Measurements from ENCODE around the gene CAPNS1. TPM values are rescaled to one million over a fixed set of nuclear protein-coding genes. Genes with fewer than 3 reads are reported as not detected.
"Not testable (repeated sequence)": the region's sequence is repeated elsewhere in the genome, so short reads cannot be mapped to it uniquely, and the experiment has no call there.

The CAPNS1 gene
- total RNA-seq, 4 donors from 2014 or later = 222 to 304 (median 248) TPM

DNA sequence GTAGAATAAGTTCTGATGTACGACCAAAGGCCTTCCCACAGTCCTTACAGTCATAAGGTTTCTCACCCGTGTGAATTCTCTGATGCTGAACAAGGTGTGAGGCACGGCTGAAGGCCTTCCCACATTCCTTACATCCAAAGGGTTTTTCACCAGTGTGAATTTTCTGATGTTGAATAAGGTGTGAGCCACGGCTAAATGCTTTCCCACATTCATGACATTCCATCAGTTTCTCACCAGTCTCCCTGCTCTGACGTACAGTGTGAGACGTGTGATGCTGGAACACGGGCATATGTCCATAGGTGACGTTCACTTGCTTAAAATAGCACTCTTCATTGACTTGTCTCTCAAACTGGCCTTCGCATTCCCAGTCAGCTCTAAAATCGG, 43.4 kb downstream of the CAPNS1 start:
- 90 to 98% methylated on average over 7 to 10 of the region's 10 CpGs for WGBS, 2 donors (ENCODE audit: low coverage in 1 of 2)
- in situ Hi-C loops (cut with MboI; ENCODE audit: low pct_ligation_motif_present in 1 of 4, low pct_unique_long_range_greater_than_20kb in 1 of 4, low sequenced_read_pairs in 3 of 4) = no loop called here
- no peak for DNase-seq
- intact Hi-C loops (cut with DNase I; ENCODE audit: low total_unique reads) = no loop called here
- Histone ChIP-seq H3K9me3 (no peaks in the 10 kb centered on the region), H3K4me3 (no peak overlapping the region), H3K36me3 (peaks cover 0 to 8% (median 4%) of the 10 kb centered on the region in 4 donors), H3K27me3 (no peaks in the 10 kb centered on the region), H3K4me1 (no peaks in the 10 kb centered on the region), H3K27ac (no peak overlapping the region)
- TF ChIP-seq EP300 (IDR thresholded peaks at IDR 0.05; ENCODE audit: low read depth) (no peak), CTCF (IDR thresholded peaks at IDR 0.05) (no peak), POLR2A (IDR thresholded peaks at IDR 0.05) (no peak), POLR2AphosphoS5 (IDR thresholded peaks at IDR 0.05) (no peak)

DNA sequence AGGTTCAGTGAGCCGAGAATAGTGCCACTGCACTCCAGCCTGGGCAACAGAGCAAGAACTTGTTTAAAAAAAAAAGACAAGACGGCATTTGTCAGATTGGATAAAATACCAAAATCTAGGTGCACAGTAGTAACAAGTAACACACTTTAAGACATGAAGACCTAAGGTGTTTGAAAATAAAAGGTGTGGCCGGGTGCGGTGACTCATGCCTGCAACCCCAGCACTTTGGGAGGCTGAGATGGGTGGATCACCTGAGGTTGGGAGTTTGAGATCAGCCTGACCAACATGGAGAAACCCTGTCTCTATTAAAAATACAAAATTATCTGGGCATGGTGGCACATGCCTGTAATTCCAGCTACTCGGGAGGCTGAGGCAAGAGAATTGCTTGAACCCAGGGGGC, 46.9 kb downstream of the CAPNS1 start:
- H3K9me3 ChIP-seq; intact Hi-C loops (cut with DNase I; ENCODE audit: low total_unique reads); DNase-seq; H3K4me1 ChIP-seq; H3K27ac ChIP-seq; H3K27me3 ChIP-seq; H3K4me3 ChIP-seq; in situ Hi-C loops (cut with MboI; ENCODE audit: low pct_ligation_motif_present in 1 of 4, low pct_unique_long_range_greater_than_20kb in 1 of 4, low sequenced_read_pairs in 3 of 4): not testable (repeated sequence)
- H3K36me3 ChIP-seq = peaks cover 0 to 12% (median 4%) of the 10 kb centered on the region in 4 donors
- 96 to 100% methylated on average over 2 to 5 of the region's 5 CpGs for WGBS, 2 donors (ENCODE audit: low coverage in 1 of 2)

GRCh38 chr19:36196249-36196648, 56.4 kb downstream of the CAPNS1 start:
- DNase-seq = no peak
- 82 to 93% methylated on average over 1 to 2 of the region's 2 CpGs for WGBS, 2 donors (ENCODE audit: low coverage in 1 of 2)
- H3K9me3 ChIP-seq = no peaks in the 10 kb centered on the region
- H3K36me3 ChIP-seq = peaks cover 0 to 13% (median 2%) of the 10 kb centered on the region in 4 donors
- H3K4me1 ChIP-seq = no peaks in the 10 kb centered on the region
- TF ChIP-seq POLR2AphosphoS5 (IDR thresholded peaks at IDR 0.05) (no peak), EP300 (IDR thresholded peaks at IDR 0.05; ENCODE audit: low read depth) (no peak), POLR2A (IDR thresholded peaks at IDR 0.05) (no peak)
- no peaks in the 10 kb centered on the region for H3K27me3 ChIP-seq
- no peak overlapping the region for H3K27ac ChIP-seq
- no peak overlapping the region for H3K4me3 ChIP-seq
- intact Hi-C loops (cut with DNase I; ENCODE audit: low total_unique reads) = no loop called here
- in situ Hi-C loops (cut with MboI; ENCODE audit: low pct_ligation_motif_present in 1 of 4, low pct_unique_long_range_greater_than_20kb in 1 of 4, low sequenced_read_pairs in 3 of 4) = no loop called here

- 81 to 92% methylated on average over 2 of the region's 2 CpGs for WGBS, 2 donors (ENCODE audit: low coverage in 1 of 2)
- in situ Hi-C loops (cut with MboI; ENCODE audit: low pct_ligation_motif_present in 1 of 4, low pct_unique_long_range_greater_than_20kb in 1 of 4, low sequenced_read_pairs in 3 of 4) = no loop called here
These were observed 58.3 kb downstream of the CAPNS1 start for GRCh38 chr19:36198119-36198518.

More at GRCh38 chr19:36198119-36198518, 58.3 kb downstream of the CAPNS1 start:
- Histone ChIP-seq H3K27me3 (no peaks in the 10 kb centered on the region), H3K27ac (no peak overlapping the region), H3K9me3 (no peaks in the 10 kb centered on the region), H3K4me3 (no peak overlapping the region), H3K36me3 (peaks cover 0 to 13% (median 2%) of the 10 kb centered on the region in 4 donors), H3K4me1 (no peaks in the 10 kb centered on the region)
- intact Hi-C loops (cut with DNase I; ENCODE audit: low total_unique reads) = no loop called here
- no peak for DNase-seq
- TF ChIP-seq EP300 (IDR thresholded peaks at IDR 0.05; ENCODE audit: low read depth) (no peak), POLR2AphosphoS5 (IDR thresholded peaks at IDR 0.05) (no peak), CTCF (IDR thresholded peaks at IDR 0.05) (no peak), POLR2A (IDR thresholded peaks at IDR 0.05) (no peak)

Other genes starting within 250 kb of the CAPNS1 start
- 10 to 100 TPM in 3 of 4 donors, 1 to 10 TPM in 1; 7.5 to 29.5 (median 13.1) TPM for gene NFKBID, start 239.5 kb upstream of the CAPNS1 start, total RNA-seq
- 1 to 10 TPM in 1 of 4 donors, not detected in 3; 9.4 TPM for gene HCST, start 237.5 kb upstream of the CAPNS1 start, total RNA-seq
- gene TYROBP, start 231.8 kb upstream of the CAPNS1 start, total RNA-seq = 10 to 100 TPM; 25.6 to 81.5 (median 52.2) TPM
- gene LRFN3, start 203.7 kb upstream of the CAPNS1 start, total RNA-seq = 10 to 100 TPM; 12.1 to 48.6 (median 16.6) TPM
- gene SDHAF1, start 144.9 kb upstream of the CAPNS1 start, total RNA-seq = 10 to 100 TPM; 30.3 to 83.8 (median 55.4) TPM
- gene SYNE4, start 131.3 kb upstream of the CAPNS1 start, total RNA-seq = 1 to 10 TPM in 3 of 4 donors, not detected in 1; 1.2 to 9.0 (median 2.9) TPM
- 100 to 1,000 TPM in 2 of 4 donors, 10 to 100 TPM in 2; 27.6 to 151 (median 83.2) TPM for gene ALKBH6, start 125.9 kb upstream of the CAPNS1 start, total RNA-seq
- 10 to 100 TPM in 3 of 4 donors, 1 to 10 TPM in 1; 7.0 to 37.6 (median 23.5) TPM for gene CLIP3, start 107.2 kb upstream of the CAPNS1 start, total RNA-seq
- gene THAP8, start 85.8 kb upstream of the CAPNS1 start, total RNA-seq = 10 to 100 TPM in 2 of 4 donors, 1 to 10 TPM in 1, not detected in 1; 9.5 to 64.1 (median 11.2) TPM
- 10 to 100 TPM in 1 of 4 donors, 1 to 10 TPM in 1, under 1 TPM in 2; 0.37 to 20.7 (median 0.97) TPM for gene WDR62, start 85.2 kb upstream of the CAPNS1 start, total RNA-seq
- gene OVOL3, start 28.9 kb upstream of the CAPNS1 start, total RNA-seq = not detected
- gene POLR2I, start 25.2 kb upstream of the CAPNS1 start, total RNA-seq = 10 to 100 TPM in 3 of 4 donors, not detected in 1; 15.1 to 44.9 (median 44.0) TPM
- 100 to 1,000 TPM in 2 of 4 donors, 10 to 100 TPM in 2; 82.4 to 175 (median 134) TPM for gene TBCB, start 24.6 kb upstream of the CAPNS1 start, total RNA-seq
- gene COX7A1, start 12.4 kb downstream of the CAPNS1 start, total RNA-seq = 10 to 100 TPM in 2 of 4 donors, 1 to 10 TPM in 1, not detected in 1; 7.8 to 26.3 (median 11.7) TPM
- 1 to 10 TPM in 2 of 4 donors, under 1 TPM in 1, not detected in 1; 1.00 to 4.1 (median 4.0) TPM for gene ZNF565, start 74.6 kb downstream of the CAPNS1 start, total RNA-seq
- gene ZNF146, start 75.0 kb downstream of the CAPNS1 start, total RNA-seq = 100 to 1,000 TPM in 1 of 4 donors, 10 to 100 TPM in 3; 10.8 to 105 (median 52.2) TPM
- 10 to 100 TPM in 1 of 4 donors, 1 to 10 TPM in 3; 2.2 to 10.3 (median 6.3) TPM for gene ZFP14, start 239.1 kb downstream of the CAPNS1 start, total RNA-seq